ENCODE measurements around the gene SRF. TPM values are rescaled to one million over a fixed set of nuclear protein-coding genes. Genes with fewer than 3 reads are reported as not detected.
"Not testable (repeated sequence)": the region's sequence is repeated elsewhere in the genome, so short reads cannot be mapped to it uniquely, and the experiment has no call there.

SRF gene
- total and polyA plus RNA-seq, 2 of the 4 experiments (the other 2 are of a cell fraction) = 20.6 to 56.3 TPM

DNA sequence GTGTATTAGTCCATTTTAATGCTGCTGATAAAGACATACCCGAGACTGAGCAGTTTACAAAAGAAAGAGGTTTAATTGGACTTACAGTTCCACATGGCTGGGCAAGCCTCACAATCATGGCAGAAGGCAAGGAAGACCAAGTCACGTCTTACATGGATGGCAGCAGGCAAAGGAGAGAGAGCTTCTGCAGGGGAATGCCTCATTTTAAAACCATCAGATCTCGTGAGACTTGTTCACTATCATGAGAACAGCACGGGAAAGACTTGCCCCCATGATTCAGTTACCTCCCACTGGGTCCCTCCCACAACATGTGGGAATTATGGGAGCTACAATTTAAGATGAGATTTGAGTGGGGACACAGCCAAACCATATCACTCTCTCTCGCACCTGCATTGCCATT is 39.7 kb upstream of the SRF start:
- CTCF ChIA-PET; dilution Hi-C loops (cut with HindIII; ENCODE audit: low sequenced_read_pairs, unreplicated experiment): not testable (repeated sequence)
- 100% methylated on average over 1 of the region's 5 CpGs; no CpG with 5 or more reads in 1 of the 2 experiments for WGBS, 2 experiments (ENCODE audit: extremely low coverage in 2 of 2, insufficient read length in 1 of 2)

More for the DNA sequence above, 39.7 kb upstream of the SRF start:
- peaks cover 15% of the 10 kb centered on the region for H3K4me1 ChIP-seq (ENCODE audit: control insufficient read depth, insufficient read depth, low read length)
- H3K9ac ChIP-seq (ENCODE audit: low read depth, low read length); H3K18ac ChIP-seq (ENCODE audit: low read depth, low read length); H4K5ac ChIP-seq (ENCODE audit: low read depth, low read length); H4K91ac ChIP-seq (ENCODE audit: insufficient read depth, low read depth, low read length); H4K8ac ChIP-seq (ENCODE audit: low read depth in 2 of 2, low read length in 2 of 2); H2AK5ac ChIP-seq (ENCODE audit: low read depth, low read length); H2AFZ ChIP-seq (replicated peaks; ENCODE audit: low read length, poor library complexity); H3K9me1 ChIP-seq (ENCODE audit: insufficient read depth, low read length); H2AK9ac ChIP-seq (replicated peaks; ENCODE audit: low read depth, low read length, poor library complexity); H3K4me2 ChIP-seq (ENCODE audit: low read depth, low read length); H3K23ac ChIP-seq (ENCODE audit: low read depth, low read length); H2BK20ac ChIP-seq (ENCODE audit: low read depth, low read length); H3K27me3 ChIP-seq (ENCODE audit: control insufficient read depth, insufficient read depth, low read length); H3K9me3 ChIP-seq (ENCODE audit: control insufficient read depth, insufficient read depth, low read length); H2BK5ac ChIP-seq (ENCODE audit: low read depth, low read length, poor library complexity, severe bottlenecking); H2BK15ac ChIP-seq (ENCODE audit: low read depth, low read length); POLR2A ChIA-PET (ENCODE audit: unreplicated experiment); DNase-seq; H2BK120ac ChIP-seq (ENCODE audit: low read depth, low read length); intact Hi-C loops (cut with micrococcal nuclease); H3K4ac ChIP-seq (ENCODE audit: low read depth, low read length); H3K4me3 ChIP-seq (ENCODE audit: insufficient read depth, low read depth, low read length); H3K27ac ChIP-seq (ENCODE audit: insufficient read depth, low read length); BruUV-seq (replicated peaks); in situ Hi-C loops (cut with MboI; ENCODE audit: low sequenced_read_pairs); H3K14ac ChIP-seq (replicated peaks; ENCODE audit: low read depth, low read length); H3K56ac ChIP-seq (ENCODE audit: extremely low read depth, insufficient read depth, low read length); ATAC-seq (ENCODE audit: low read depth): not testable (repeated sequence)
- H3K36me3 ChIP-seq (ENCODE audit: control insufficient read depth, insufficient read depth, low read length) = peaks cover 32% of the 10 kb centered on the region
- peaks cover 20 to 44% of the 10 kb centered on the region in 2 experiments for H3K79me1 ChIP-seq (ENCODE audit: low read depth in 1 of 2, low read length in 2 of 2)
- H4K20me1 ChIP-seq (ENCODE audit: insufficient read depth, low read length) = peaks cover 37% of the 10 kb centered on the region

Measured in IMR-90 (cell line).